BJ (cell line): Measurements from ENCODE around the gene HOXC10. TPM values are rescaled to one million over a fixed set of nuclear protein-coding genes. Genes with fewer than 3 reads are reported as not detected.

Experiments used
- CTCF ChIA-PET: fragments of 350-600 bp; formaldehyde crosslinking; extraction: SDS; loops from one replicate; lab custom pipeline; 2021; ENCODE audit warnings: antibody characterized with exemption, inconsistent platforms; lab: Yijun Ruan, JAX
- POLR2A ChIA-PET: fragments of 300-600 bp; sonication (Branson Sonifier 250); formaldehyde crosslinking; extraction: SDS; loops from one replicate; lab custom pipeline; 2021; ENCODE audit warnings: antibody characterized with exemption; lab: Charles Lee
- DNase-seq: peaks from one replicate; pipeline ENCODE4 v3.0.0-alpha.2; 2011; ENCODE audit warnings: low read depth
- H3K27me3 ChIP-seq: 2 replicates; pipeline ENCODE4 v1.6.0; 2011; ENCODE audit warnings: low read length; ENCODE audit not compliant: control insufficient read depth, insufficient read depth
- H3K36me3 ChIP-seq: 2 replicates; pipeline ENCODE4 v1.5.1; 2011; ENCODE audit warnings: low read length; ENCODE audit not compliant: control insufficient read depth, insufficient read depth
- H3K4me3 ChIP-seq: 2 replicates; pipeline ENCODE4 v1.5.1; 2011; ENCODE audit warnings: low read depth, mild to moderate bottlenecking, control low read depth, low read length
- CTCF ChIP-seq: IDR thresholded peaks from 2 replicates; pipeline ENCODE4 v1.5.1; 2011; ENCODE audit warnings: low read depth, mild to moderate bottlenecking, control low read depth, inconsistent platforms, low read length, moderate library complexity; ENCODE audit not compliant: insufficient read depth
- polyA plus RNA-seq: library from polyadenylated mRNA; depleted of rRNA; stranded (reverse); fragments of >200 nt; gene quantifications from 2 replicates; pipeline ENCODE4 v1.2.3, GENCODE V29; 2011

The HOXC10 gene
- polyA plus RNA-seq, 1 experiment, result 13.9 TPM

- ChIA-PET CTCF (interaction anchor here (1.2 to 16.8 kb wide), 8 partner anchors 10 to 255 kb away, joined by 3 to 213 read pairs (median 20); partner anchors contain the start of gene HOXC10), POLR2A (no interaction called here)
- no peaks in the 10 kb centered on the region; the same call in 1 of the 2 replicates for H3K27me3 ChIP-seq
- peak overlapping the region; percentile 73 for H3K4me3 ChIP-seq
- TF ChIP-seq CTCF, result no peak
- H3K36me3 ChIP-seq, result no peaks in the 10 kb centered on the region
- DNase-seq, result no peak
These were observed 16.6 kb downstream of the HOXC10 start for GRCh38 chr12:54001283-54002187.

- DNase-seq, result no peak
- Histone ChIP-seq H3K27me3 (no peaks in the 10 kb centered on the region; the same call in 1 of the 2 replicates), H3K4me3 (no peak overlapping the region), H3K36me3 (no peaks in the 10 kb centered on the region)
- no peak for TF ChIP-seq CTCF
- ChIA-PET CTCF (interaction anchor here (1.2 to 16.8 kb wide), 5 partner anchors 16 to 256 kb away, joined by 3 to 213 read pairs (median 81); partner anchors contain the start of gene HOXC10), POLR2A (no interaction called here)
These were observed 17.4 kb downstream of the HOXC10 start for GRCh38 chr12:54002278-54002914.

- no peak for DNase-seq
- Histone ChIP-seq H3K27me3 (no peaks in the 10 kb centered on the region; the same call in 1 of the 2 replicates), H3K4me3 (no peak overlapping the region), H3K36me3 (no peaks in the 10 kb centered on the region)
- CTCF ChIA-PET, result interaction anchor here (0.5 to 16.8 kb wide), 7 partner anchors 16 to 234 kb away, joined by 3 to 213 read pairs (median 56); partner anchors contain the start of genes HOXC10 and HOXC6
- no peak for TF ChIP-seq CTCF
- POLR2A ChIA-PET, result no interaction called here
These were observed 18.0 kb downstream of the HOXC10 start for GRCh38 chr12:54002915-54003389.

GRCh38 chr12:54003625-54004024, 18.7 kb downstream of the HOXC10 start:
- Histone ChIP-seq H3K27me3 (peaks cover 3% of the 10 kb centered on the region; the same call in 1 of the 2 replicates), H3K36me3 (no peaks in the 10 kb centered on the region), H3K4me3 (no peak overlapping the region)
- no peak for TF ChIP-seq CTCF
- ChIA-PET CTCF (interaction anchor here (0.9 to 16.8 kb wide), 11 partner anchors 10 to 235 kb away, joined by 3 to 213 read pairs (median 4); partner anchors contain the start of gene HOXC10), POLR2A (no interaction called here)
- DNase-seq, result no peak
